Breast epithelium (tissue), 3 donors: ENCODE data around the gene TUBA1C.

Source experiments
- POLR2AphosphoS5 ChIP-seq, 3 donors: sonication (generic); formaldehyde crosslinking; IDR thresholded peaks; one replicate each; pipeline ENCODE4 v1.6.1; 2017; ENCODE audit warnings: antibody characterized with exemption in 3 of 3
- TF ChIP-seq, protein P1 (sequence below), 3 donors: fragments of 450-650 bp; IDR thresholded peaks; one replicate each; pipeline ENCODE4 v1.5.1; 2016 to 2017; ENCODE audit warnings: antibody characterized with exemption in 3 of 3, mild to moderate bottlenecking in 3 of 3, moderate library complexity in 3 of 3

- TF ChIP-seq POLR2AphosphoS5 (IDR thresholded peaks at IDR 0.05) = no peak
- TF ChIP-seq, protein P1, sequence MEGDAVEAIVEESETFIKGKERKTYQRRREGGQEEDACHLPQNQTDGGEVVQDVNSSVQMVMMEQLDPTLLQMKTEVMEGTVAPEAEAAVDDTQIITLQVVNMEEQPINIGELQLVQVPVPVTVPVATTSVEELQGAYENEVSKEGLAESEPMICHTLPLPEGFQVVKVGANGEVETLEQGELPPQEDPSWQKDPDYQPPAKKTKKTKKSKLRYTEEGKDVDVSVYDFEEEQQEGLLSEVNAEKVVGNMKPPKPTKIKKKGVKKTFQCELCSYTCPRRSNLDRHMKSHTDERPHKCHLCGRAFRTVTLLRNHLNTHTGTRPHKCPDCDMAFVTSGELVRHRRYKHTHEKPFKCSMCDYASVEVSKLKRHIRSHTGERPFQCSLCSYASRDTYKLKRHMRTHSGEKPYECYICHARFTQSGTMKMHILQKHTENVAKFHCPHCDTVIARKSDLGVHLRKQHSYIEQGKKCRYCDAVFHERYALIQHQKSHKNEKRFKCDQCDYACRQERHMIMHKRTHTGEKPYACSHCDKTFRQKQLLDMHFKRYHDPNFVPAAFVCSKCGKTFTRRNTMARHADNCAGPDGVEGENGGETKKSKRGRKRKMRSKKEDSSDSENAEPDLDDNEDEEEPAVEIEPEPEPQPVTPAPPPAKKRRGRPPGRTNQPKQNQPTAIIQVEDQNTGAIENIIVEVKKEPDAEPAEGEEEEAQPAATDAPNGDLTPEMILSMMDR (IDR thresholded peaks at IDR 0.05) = no peak
Observed at GRCh38 chr12:49295082-49295936, 30.4 kb downstream of the TUBA1C start, which contains the start of gene PRPH.
